HepG2 (cell line): ENCODE data around the gene CD300A. TPM values are rescaled to one million over a fixed set of nuclear protein-coding genes. Genes with fewer than 3 reads are reported as not detected.

Source experiments
- BCL6 ChIP-seq: IDR thresholded peaks from 2 replicates; pipeline ENCODE4 v1.6.1; 2016; ENCODE audit warnings: missing genetic modification reagents, missing compliant biosample characterization
- DR1 ChIP-seq: sonication (generic); formaldehyde crosslinking; IDR thresholded peaks from 2 replicates; pipeline ENCODE4 v1.8.0; 2021; ENCODE audit warnings: mild to moderate bottlenecking, missing genetic modification reagents, inconsistent platforms
- HOXD1 ChIP-seq: sonication (generic); formaldehyde crosslinking; IDR thresholded peaks from 2 replicates; pipeline ENCODE4 v1.5.0; 2020; ENCODE audit warnings: missing genetic modification reagents
- IKZF4 ChIP-seq: sonication (generic); formaldehyde crosslinking; IDR thresholded peaks from 2 replicates; pipeline ENCODE4 v1.5.1; 2020; ENCODE audit warnings: borderline replicate concordance, mild to moderate bottlenecking, low read depth, missing genetic modification reagents; ENCODE audit errors: not compliant biosample characterization
- KLF11 ChIP-seq: IDR thresholded peaks from 2 replicates; pipeline ENCODE4 v1.6.1; 2016; ENCODE audit warnings: missing compliant biosample characterization
- MBNL3 ChIP-seq: fragments of 250-450 bp; sonication (Bioruptor Pico); conservative IDR thresholded peaks from 2 replicates; pipeline ENCODE4 v1.8.0; 2022; ENCODE audit warnings: mild to moderate bottlenecking, inconsistent platforms
- MXD4 ChIP-seq: IDR thresholded peaks from 2 replicates; pipeline ENCODE4 v1.6.1; 2016; ENCODE audit warnings: mild to moderate bottlenecking, missing biosample characterization, missing genetic modification reagents
- NRL ChIP-seq: sonication (generic); formaldehyde crosslinking; IDR thresholded peaks from 2 replicates; pipeline ENCODE4 v1.5.0; 2020; ENCODE audit warnings: missing genetic modification reagents, mild to moderate bottlenecking, moderate library complexity, borderline replicate concordance
- ONECUT2 ChIP-seq: sonication (generic); formaldehyde crosslinking; IDR thresholded peaks from 2 replicates; pipeline ENCODE4 v1.4.0; 2020; ENCODE audit warnings: missing genetic modification reagents
- RFX3 ChIP-seq: IDR thresholded peaks from 2 replicates; pipeline ENCODE4 v1.6.1; 2016; ENCODE audit warnings: missing biosample characterization, missing genetic modification reagents
- SIN3A ChIP-seq: IDR thresholded peaks from 2 replicates; pipeline ENCODE4 v1.6.1; 2011; ENCODE audit warnings: low read depth, mild to moderate bottlenecking, control low read depth, low read length, borderline replicate concordance
- TCF7 ChIP-seq: sonication (generic); IDR thresholded peaks from 2 replicates; pipeline ENCODE4 v1.6.1; 2016; ENCODE audit warnings: antibody characterized with exemption, low read depth
- U2AF2 ChIP-seq: fragments of 200-400 bp; formaldehyde crosslinking; IDR thresholded peaks from 2 replicates; pipeline ENCODE4 v1.6.1; 2017; ENCODE audit warnings: low read depth, mild to moderate bottlenecking, low read length
- ZFP1 ChIP-seq: IDR thresholded peaks from 2 replicates; pipeline ENCODE4 v1.6.1; 2016
- ZNF124 ChIP-seq: sonication (generic); formaldehyde crosslinking; IDR thresholded peaks from 2 replicates; pipeline ENCODE4 v1.4.0; 2020; ENCODE audit warnings: missing genetic modification reagents
- ZNF224 ChIP-seq: sonication (generic); formaldehyde crosslinking; IDR thresholded peaks from 2 replicates; pipeline ENCODE4 v1.5.0; 2020; ENCODE audit warnings: mild to moderate bottlenecking, missing genetic modification reagents
- ZNF234 ChIP-seq: sonication (generic); formaldehyde crosslinking; conservative IDR thresholded peaks from 2 replicates; pipeline ENCODE4 v1.5.1; 2020; ENCODE audit warnings: mild to moderate bottlenecking, missing genetic modification reagents
- ZNF296 ChIP-seq: sonication (generic); formaldehyde crosslinking; conservative IDR thresholded peaks from 2 replicates; pipeline ENCODE4 v1.5.0; 2020; ENCODE audit warnings: mild to moderate bottlenecking, missing genetic modification reagents
- polyA plus RNA-seq, 8 experiments: library from polyadenylated mRNA; depleted of rRNA in 3 of 8; stranded (reverse) in 7 of 8; unstranded in 1 of 8; fragments of >200 nt; fragmentation: Illumina TruSeq in 4 of 8; extraction: Trizol in 4 of 8; gene quantifications; 2 replicates each; pipeline versions ENCODE4 v1.2.1 to v1.2.3, GENCODE V29; 2011 to 2016; ENCODE audit warnings: low read depth in 4 of 8, missing spikeins in 1 of 8, mixed read lengths in 1 of 8; ENCODE audit not compliant: insufficient read depth in 1 of 8
- total RNA-seq, 5 experiments: library from RNA; depleted of rRNA; stranded (reverse); fragments of >200 nt; fragmentation: Illumina TruSeq; extraction: Trizol; gene quantifications; 2 replicates each; pipeline ENCODE4 v1.2.3, GENCODE V29; 2016; ENCODE audit warnings: low read depth in 1 of 5
- TF ChIP-seq, protein P1 (sequence below): IDR thresholded peaks from 2 replicates; pipeline ENCODE4 v1.6.1; 2016; ENCODE audit warnings: missing compliant biosample characterization, missing genetic modification reagents, borderline replicate concordance
- TF ChIP-seq, protein P2 (sequence below): sonication (generic); formaldehyde crosslinking; IDR thresholded peaks from 2 replicates; pipeline ENCODE4 v1.5.0; 2020; ENCODE audit warnings: missing genetic modification reagents
- TF ChIP-seq, protein P3 (sequence below): sonication (generic); formaldehyde crosslinking; IDR thresholded peaks from 2 replicates; pipeline ENCODE4 v1.5.0; 2020; ENCODE audit warnings: missing genetic modification reagents, mild to moderate bottlenecking, borderline replicate concordance
- TF ChIP-seq, protein P4 (sequence below): IDR thresholded peaks from 2 replicates; pipeline ENCODE4 v1.6.1; 2018; ENCODE audit warnings: missing genetic modification reagents
- TF ChIP-seq, protein P5 (sequence below): sonication (generic); formaldehyde crosslinking; IDR thresholded peaks from 2 replicates; pipeline ENCODE4 v1.8.1; 2023; ENCODE audit warnings: missing genetic modification reagents, mild to moderate bottlenecking, borderline replicate concordance
- TF ChIP-seq, protein P6 (sequence below): IDR thresholded peaks from 2 replicates; pipeline ENCODE4 v1.6.1; 2016; ENCODE audit warnings: mild to moderate bottlenecking, missing biosample characterization, missing genetic modification reagents
- TF ChIP-seq, protein P7 (sequence below): sonication (generic); formaldehyde crosslinking; IDR thresholded peaks from 2 replicates; pipeline ENCODE4 v1.9.0; 2021; ENCODE audit warnings: missing genetic modification reagents, mild to moderate bottlenecking, borderline replicate concordance

CD300A gene
- total and polyA plus RNA-seq, 2 of the 13 experiments (the other 11 are each of a cell fraction or from before 2014, with no cell fraction given), result not detected

DNA sequence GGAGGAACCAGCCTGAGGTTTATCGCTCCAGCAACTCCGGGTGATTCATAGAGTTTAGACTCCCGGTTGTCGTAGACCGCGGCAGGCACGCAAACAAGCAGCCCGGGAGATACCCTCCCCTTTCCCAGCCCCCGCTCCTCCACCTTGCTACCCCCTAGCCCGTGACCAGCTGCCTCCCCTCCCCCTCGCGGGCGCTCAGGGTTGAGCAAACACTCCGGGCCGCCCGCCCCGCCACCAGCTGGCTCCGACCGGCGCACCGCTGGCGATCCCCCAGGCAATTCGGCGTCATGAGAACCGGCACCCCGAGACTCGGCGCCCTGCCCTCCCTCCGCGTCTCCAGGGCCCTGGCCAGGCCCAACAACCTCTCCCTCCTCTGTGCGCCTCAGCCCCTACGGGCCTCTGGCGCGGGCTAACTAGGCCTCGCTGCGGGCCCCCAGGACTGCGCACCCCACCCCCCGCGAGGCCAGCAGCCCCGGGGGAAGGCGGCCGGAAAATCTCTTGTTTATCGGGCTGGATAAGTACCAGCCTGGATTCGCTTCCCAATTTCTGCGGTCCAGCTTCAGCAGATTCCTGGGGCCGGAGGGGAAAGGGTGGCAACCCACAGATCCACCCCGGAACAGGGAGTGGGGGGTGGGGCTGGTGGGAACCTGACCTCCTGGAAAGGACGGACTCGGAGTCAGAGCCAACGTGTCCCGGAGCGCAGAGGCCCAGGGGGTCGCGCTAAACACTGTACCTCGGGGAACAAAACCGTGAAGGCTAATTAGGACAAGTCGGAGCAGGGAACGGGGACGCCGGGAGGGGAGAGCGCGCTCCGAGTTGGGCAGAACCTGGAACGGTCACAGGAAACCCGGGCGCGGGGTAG is 35.5 kb upstream of the CD300A start (continued):
- TF ChIP-seq, protein P1, sequence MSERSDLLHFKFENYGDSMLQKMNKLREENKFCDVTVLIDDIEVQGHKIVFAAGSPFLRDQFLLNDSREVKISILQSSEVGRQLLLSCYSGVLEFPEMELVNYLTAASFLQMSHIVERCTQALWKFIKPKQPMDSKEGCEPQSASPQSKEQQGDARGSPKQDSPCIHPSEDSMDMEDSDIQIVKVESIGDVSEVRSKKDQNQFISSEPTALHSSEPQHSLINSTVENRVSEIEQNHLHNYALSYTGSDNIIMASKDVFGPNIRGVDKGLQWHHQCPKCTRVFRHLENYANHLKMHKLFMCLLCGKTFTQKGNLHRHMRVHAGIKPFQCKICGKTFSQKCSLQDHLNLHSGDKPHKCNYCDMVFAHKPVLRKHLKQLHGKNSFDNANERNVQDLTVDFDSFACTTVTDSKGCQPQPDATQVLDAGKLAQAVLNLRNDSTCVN (CRISPR knock-in tag), result peak; percentile 69; the same call in 1 of the 2 replicates
- TF ChIP-seq ZNF296 (CRISPR knock-in tag) (peak; percentile 58), ZFP1 (CRISPR knock-in tag) (no peak), HOXD1 (0 out of 2 replicates have a peak, but pooled peaks have one; percentile 58), BCL6 (no peak; the same call in none of the 2 replicates), TCF7 (peak; percentile 46), MXD4 (CRISPR knock-in tag) (peak; percentile 59), MBNL3 (no peak), NRL (CRISPR knock-in tag) (peak; percentile 90; the same call in 1 of the 2 replicates), RFX3 (CRISPR knock-in tag) (no peak), ZNF234 (CRISPR knock-in tag) (peak; percentile 89), IKZF4 (peak; percentile 72), SIN3A (peak; percentile 14), DR1 (CRISPR knock-in tag) (peak; percentile 40), U2AF2 (no peak), ZNF224 (CRISPR knock-in tag) (no peak; the same call in 1 of the 2 replicates), ZNF124 (CRISPR knock-in tag) (0 out of 2 replicates have a peak, but pooled peaks have one; percentile 62), ONECUT2 (CRISPR knock-in tag) (no peak), KLF11 (no peak; the same call in 1 of the 2 replicates)
- TF ChIP-seq, protein P2, sequence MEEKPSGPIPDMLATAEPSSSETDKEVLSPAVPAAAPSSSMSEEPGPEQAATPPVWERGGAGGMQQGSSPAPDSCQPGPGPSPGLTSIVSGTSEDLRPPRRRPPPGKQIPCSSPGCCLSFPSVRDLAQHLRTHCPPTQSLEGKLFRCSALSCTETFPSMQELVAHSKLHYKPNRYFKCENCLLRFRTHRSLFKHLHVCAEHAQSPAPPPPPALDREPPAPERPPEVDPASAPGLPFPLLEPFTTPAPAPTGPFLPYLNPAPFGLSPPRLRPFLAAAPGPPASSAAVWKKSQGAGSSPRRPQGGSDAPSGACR (CRISPR knock-in tag), result no peak
- TF ChIP-seq, protein P3, sequence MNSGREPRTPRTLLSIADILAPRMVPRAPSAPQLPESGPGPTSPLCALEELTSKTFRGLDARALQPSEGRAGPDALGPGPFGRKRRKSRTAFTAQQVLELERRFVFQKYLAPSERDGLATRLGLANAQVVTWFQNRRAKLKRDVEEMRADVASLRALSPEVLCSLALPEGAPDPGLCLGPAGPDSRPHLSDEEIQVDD (CRISPR knock-in tag), result no peak
- TF ChIP-seq, protein P4, sequence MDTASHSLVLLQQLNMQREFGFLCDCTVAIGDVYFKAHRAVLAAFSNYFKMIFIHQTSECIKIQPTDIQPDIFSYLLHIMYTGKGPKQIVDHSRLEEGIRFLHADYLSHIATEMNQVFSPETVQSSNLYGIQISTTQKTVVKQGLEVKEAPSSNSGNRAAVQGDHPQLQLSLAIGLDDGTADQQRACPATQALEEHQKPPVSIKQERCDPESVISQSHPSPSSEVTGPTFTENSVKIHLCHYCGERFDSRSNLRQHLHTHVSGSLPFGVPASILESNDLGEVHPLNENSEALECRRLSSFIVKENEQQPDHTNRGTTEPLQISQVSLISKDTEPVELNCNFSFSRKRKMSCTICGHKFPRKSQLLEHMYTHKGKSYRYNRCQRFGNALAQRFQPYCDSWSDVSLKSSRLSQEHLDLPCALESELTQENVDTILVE, result peak; percentile 96
- TF ChIP-seq, protein P5, sequence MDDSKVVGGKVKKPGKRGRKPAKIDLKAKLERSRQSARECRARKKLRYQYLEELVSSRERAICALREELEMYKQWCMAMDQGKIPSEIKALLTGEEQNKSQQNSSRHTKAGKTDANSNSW (CRISPR knock-in tag), result peak; percentile 39
- TF ChIP-seq, protein P6, sequence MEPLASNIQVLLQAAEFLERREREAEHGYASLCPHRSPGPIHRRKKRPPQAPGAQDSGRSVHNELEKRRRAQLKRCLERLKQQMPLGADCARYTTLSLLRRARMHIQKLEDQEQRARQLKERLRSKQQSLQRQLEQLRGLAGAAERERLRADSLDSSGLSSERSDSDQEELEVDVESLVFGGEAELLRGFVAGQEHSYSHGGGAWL (CRISPR knock-in tag), result no peak
- TF ChIP-seq, protein P7, sequence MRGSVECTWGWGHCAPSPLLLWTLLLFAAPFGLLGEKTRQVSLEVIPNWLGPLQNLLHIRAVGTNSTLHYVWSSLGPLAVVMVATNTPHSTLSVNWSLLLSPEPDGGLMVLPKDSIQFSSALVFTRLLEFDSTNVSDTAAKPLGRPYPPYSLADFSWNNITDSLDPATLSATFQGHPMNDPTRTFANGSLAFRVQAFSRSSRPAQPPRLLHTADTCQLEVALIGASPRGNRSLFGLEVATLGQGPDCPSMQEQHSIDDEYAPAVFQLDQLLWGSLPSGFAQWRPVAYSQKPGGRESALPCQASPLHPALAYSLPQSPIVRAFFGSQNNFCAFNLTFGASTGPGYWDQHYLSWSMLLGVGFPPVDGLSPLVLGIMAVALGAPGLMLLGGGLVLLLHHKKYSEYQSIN (CRISPR knock-in tag), result no peak
